Mucosa of descending colon (tissue), 3 donors: ENCODE measurements around the gene RYK. TPM values are rescaled to one million over a fixed set of nuclear protein-coding genes. Genes with fewer than 3 reads are reported as not detected.
A peak's percentile ranks its signal among the peaks of the same experiment; 100 is the strongest.

Experiments used
- ATAC-seq: fragments of 200-7000 bp; cut with Tn5 transposase; one replicate; pipeline ENCODE4 v1.9.1; 2020; ENCODE audit warnings: mild to moderate bottlenecking, moderate library complexity
- DNase-seq, 3 donors: peaks; one replicate each; pipeline ENCODE4 v3.0.0-alpha.2; 2020
- H3K36me3 ChIP-seq: fragments of 200-600 bp; one replicate; pipeline ENCODE4 v1.8.0; 2021; ENCODE audit warnings: low read depth, mild to moderate bottlenecking
- H3K4me1 ChIP-seq: fragments of 200-600 bp; one replicate; pipeline ENCODE4 v1.8.0; 2021; ENCODE audit warnings: low read depth, mild to moderate bottlenecking
- H3K4me3 ChIP-seq: fragments of 200-600 bp; one replicate; pipeline ENCODE4 v1.8.0; 2021; ENCODE audit warnings: mild to moderate bottlenecking
- H3K9me3 ChIP-seq: fragments of 200-600 bp; one replicate; pipeline ENCODE4 v1.8.0; 2021; ENCODE audit warnings: mild to moderate bottlenecking
- CTCF ChIP-seq: fragments of 200-600 bp; IDR thresholded peaks from one replicate; pipeline ENCODE4 v1.8.0; 2022; ENCODE audit warnings: antibody characterized with exemption, mild to moderate bottlenecking
- intact Hi-C, 2 donors: fragments of 100-400 bp; cut with DNase I in 1 of 2; cut with micrococcal nuclease in 1 of 2; formaldehyde crosslinking; loops; one replicate each; pipeline versions ENCODE4 v1.11.0 to v1.11.1; 2022; cut with DNase I, micrococcal nuclease
- total RNA-seq, 3 donors: library from RNA; stranded (reverse); fragmentation: NEBNext Ultra II Directional in 2 of 3; extraction: Animal tissue kit (Norgen Biotek cat#: 25700) in 2 of 3; gene quantifications; one replicate each; pipeline versions ENCODE4 v1.2.1 to v1.2.4, GENCODE V29; 2021 to 2023
- donor health status: DM: no; HTN: no; CAD: no; lungs with moderate emphysema.
- donor health status: DM: no; HTN: no; CAD: no.
- donor health status: DM: no; HTN: yes; CAD: no.

Gene RYK
- total RNA-seq, 3 donors from 2014 or later, result 36.3 to 80.6 (median 43.7) TPM

DNA sequence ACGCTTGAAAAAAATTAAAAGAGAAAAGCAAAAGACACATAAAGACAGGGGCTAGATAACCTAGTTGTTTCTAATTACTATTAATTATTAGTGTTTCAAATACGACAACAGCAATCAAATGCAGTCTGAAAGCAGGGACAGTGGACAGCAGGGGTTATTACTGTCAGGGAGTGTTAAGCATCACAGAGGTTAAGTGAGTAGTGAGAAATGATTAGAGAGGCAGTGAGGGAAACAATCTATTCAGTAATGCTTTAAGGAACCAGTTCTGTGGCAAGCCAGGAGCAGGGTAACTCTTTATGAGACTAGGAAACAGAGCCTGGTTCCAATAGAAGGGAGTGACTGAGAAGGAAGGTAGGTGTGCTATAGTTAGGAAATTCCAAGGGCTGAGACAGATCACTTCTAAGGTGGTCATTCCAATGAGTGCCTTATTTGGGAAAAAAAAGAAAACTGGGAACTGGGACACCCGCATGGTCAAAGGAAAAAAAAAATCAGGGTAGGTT is 15.0 kb downstream of the RYK start:
- Histone ChIP-seq H3K36me3 (no peaks in the 10 kb centered on the region), H3K9me3 (no peaks in the 10 kb centered on the region), H3K4me1 (peaks cover 5% of the 10 kb centered on the region), H3K4me3 (no peak overlapping the region)
- intact Hi-C loops, result no loop called here
- peak; percentile 66 for ATAC-seq
- DNase-seq, result no peak
- no peak for TF ChIP-seq CTCF

DNA sequence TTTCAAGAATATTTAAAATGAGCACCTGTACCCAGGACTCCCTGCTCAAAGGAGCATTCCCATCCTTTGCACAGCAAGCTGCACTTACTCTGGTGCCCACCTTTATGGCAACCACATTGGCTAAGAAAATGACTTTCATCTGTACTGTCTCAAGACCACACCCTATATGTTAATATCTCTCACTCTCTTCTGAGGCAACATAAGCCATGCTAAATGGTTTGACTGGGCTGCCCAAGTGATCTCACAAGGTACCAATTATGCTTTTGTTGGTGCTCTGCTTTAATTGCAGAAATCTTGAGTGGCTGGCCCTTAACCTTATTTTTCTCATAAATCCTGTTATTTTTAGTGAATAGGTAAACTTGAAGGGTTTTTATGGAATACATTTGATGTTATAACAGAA is 17.7 kb downstream of the RYK start:
- ATAC-seq, result no peak
- Histone ChIP-seq H3K4me3 (no peak overlapping the region), H3K36me3 (no peaks in the 10 kb centered on the region), H3K4me1 (peaks cover 5% of the 10 kb centered on the region), H3K9me3 (no peaks in the 10 kb centered on the region)
- no peak for TF ChIP-seq CTCF
- intact Hi-C loops, result no loop called here
- DNase-seq, result no peak

- no peaks in the 10 kb centered on the region for H3K9me3 ChIP-seq
- H3K4me3 ChIP-seq, result no peak overlapping the region
- ATAC-seq, result peak; percentile 41
- intact Hi-C loops, result no loop called here
- no peak for TF ChIP-seq CTCF
- no peaks in the 10 kb centered on the region for H3K36me3 ChIP-seq
- H3K4me1 ChIP-seq, result peaks cover 5% of the 10 kb centered on the region
- no peak for DNase-seq
Measured at GRCh38 chr3:134232151-134232550, 18.5 kb downstream of the RYK start.

DNA sequence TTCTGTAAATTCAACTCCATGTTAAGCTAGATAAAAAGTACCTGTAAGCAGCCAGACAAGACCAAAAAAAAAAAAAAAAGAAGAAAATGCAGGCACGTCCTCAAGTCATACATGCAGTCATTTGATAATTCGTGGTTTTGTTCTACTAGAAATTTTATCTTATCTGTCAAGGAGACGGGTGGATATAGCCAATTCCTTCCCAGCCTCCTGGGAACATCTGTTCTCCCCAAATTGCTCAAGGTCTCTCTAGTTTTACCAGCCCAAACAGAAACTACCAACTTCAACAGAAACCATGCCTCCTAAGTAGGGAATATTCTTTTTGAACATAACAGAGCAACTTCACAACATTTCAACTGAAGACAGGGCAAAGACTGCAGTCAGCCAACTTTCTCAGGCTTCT is 19.5 kb downstream of the RYK start:
- ATAC-seq, result no peak
- Histone ChIP-seq H3K4me1 (no peaks in the 10 kb centered on the region), H3K4me3 (no peak overlapping the region), H3K36me3 (no peaks in the 10 kb centered on the region), H3K9me3 (no peaks in the 10 kb centered on the region)
- DNase-seq, result no peak
- intact Hi-C loops, result no loop called here
- no peak for TF ChIP-seq CTCF

- no peaks in the 10 kb centered on the region for H3K9me3 ChIP-seq
- H3K4me3 ChIP-seq, result no peak overlapping the region
- no peak for ATAC-seq
- H3K36me3 ChIP-seq, result no peaks in the 10 kb centered on the region
- intact Hi-C loops, result no loop called here
- DNase-seq, result no peak
- TF ChIP-seq CTCF, result no peak
- H3K4me1 ChIP-seq, result no peaks in the 10 kb centered on the region
Measured at GRCh38 chr3:134229038-134229437, 21.6 kb downstream of the RYK start.

- DNase-seq (no peak), ATAC-seq (no peak)
- Histone ChIP-seq H3K4me1 (peaks cover 4% of the 10 kb centered on the region), H3K9me3 (no peaks in the 10 kb centered on the region), H3K36me3 (no peaks in the 10 kb centered on the region), H3K4me3 (no peak overlapping the region)
- intact Hi-C loops, result no loop called here
- TF ChIP-seq CTCF, result no peak
Measured at GRCh38 chr3:134228479-134228878, 22.2 kb downstream of the RYK start.
